ENCODE data around the gene PTCSC3. TPM values are rescaled to one million over a fixed set of nuclear protein-coding genes. Genes with fewer than 3 reads are reported as not detected.

PTCSC3 gene
- total and polyA plus RNA-seq, 2 experiments from 2014 or later, result not detected

DNA sequence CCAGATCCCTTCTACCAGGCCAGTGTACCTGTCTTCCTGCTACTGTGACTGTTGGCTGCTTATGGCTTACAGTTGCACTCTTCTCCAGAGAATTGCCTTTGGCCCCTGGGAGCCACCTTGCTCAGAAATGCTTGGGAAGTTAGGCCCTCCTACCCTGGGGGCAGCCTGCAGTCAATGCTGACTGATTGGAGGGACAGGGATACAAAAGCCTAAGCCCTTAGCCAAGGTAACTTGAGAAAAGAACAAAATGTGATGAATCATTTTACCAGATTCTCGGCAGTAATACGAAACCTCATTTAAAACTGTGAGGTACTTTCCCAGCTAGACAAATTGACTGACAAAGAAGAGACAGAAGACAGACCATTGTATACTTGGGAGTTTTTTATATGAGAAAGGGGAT, 47.3 kb downstream of the PTCSC3 start:
- Mint-ChIP-seq H3K4me3 (no peak overlapping the region), H3K27me3 (ENCODE audit: insufficient read depth, low read depth, poor library complexity) (peaks cover 3% of the 10 kb centered on the region), H3K36me3 (ENCODE audit: low read depth) (peaks cover 4% of the 10 kb centered on the region; the same call in 2 of the 3 replicates), H3K27ac (peak overlapping the region; percentile 85), H3K9me3 (peaks cover 12% of the 10 kb centered on the region), H3K4me1 (peaks cover 10% of the 10 kb centered on the region)
- Histone ChIP-seq H4K20me1 (replicated peaks; ENCODE audit: insufficient read depth) (no peaks in the 10 kb centered on the region), H3K79me2 (replicated peaks; ENCODE audit: insufficient read depth) (no peaks in the 10 kb centered on the region), H3K4me2 (no peak overlapping the region), H3K36me3 (ENCODE audit: insufficient read depth) (no peaks in the 10 kb centered on the region), H3F3A (replicated peaks; ENCODE audit: low read depth) (no peaks in the 10 kb centered on the region), H3K4me3 (no peak overlapping the region), H3K4me1 (ENCODE audit: insufficient read depth) (0 out of 2 replicates have a peak, but pooled peaks cover 6% of the 10 kb centered on the region), H3K27ac (ENCODE audit: low read depth) (peak overlapping the region; percentile 9; the same call in 1 of the 2 replicates), H3K27me3 (ENCODE audit: insufficient read depth) (no peaks in the 10 kb centered on the region), H3K9me2 (ENCODE audit: insufficient read depth) (peaks cover 3% of the 10 kb centered on the region; the same call in 1 of the 2 replicates), H2AFZ (peak overlapping the region; percentile 1; the same call in 1 of the 2 replicates)
- ATAC-seq, result peak; percentile 96
- peak; percentile 68 for DNase-seq (ENCODE audit: low spot score)
- TF ChIP-seq POLR2AphosphoS5 (IDR thresholded peaks at IDR 0.05; ENCODE audit: low read depth) (no peak), ZNF114 (CRISPR knock-in tag; IDR thresholded peaks at IDR 0.05) (no peak), CREB1 (CRISPR knock-in tag; IDR thresholded peaks at IDR 0.05; ENCODE audit: low read depth) (no peak), JUNB (IDR thresholded peaks at IDR 0.05; ENCODE audit: unreplicated experiment) (no peak), NANOG (IDR thresholded peaks at IDR 0.05; ENCODE audit: borderline replicate concordance) (no peak), ZNF331 (CRISPR knock-in tag; IDR thresholded peaks at IDR 0.05; ENCODE audit: low read depth) (no peak), STAT1 (IDR thresholded peaks at IDR 0.05; ENCODE audit: unreplicated experiment) (no peak), EZH2 (IDR thresholded peaks at IDR 0.05; ENCODE audit: low read depth, unreplicated experiment) (no peak)
- TF ChIP-seq, protein P1, sequence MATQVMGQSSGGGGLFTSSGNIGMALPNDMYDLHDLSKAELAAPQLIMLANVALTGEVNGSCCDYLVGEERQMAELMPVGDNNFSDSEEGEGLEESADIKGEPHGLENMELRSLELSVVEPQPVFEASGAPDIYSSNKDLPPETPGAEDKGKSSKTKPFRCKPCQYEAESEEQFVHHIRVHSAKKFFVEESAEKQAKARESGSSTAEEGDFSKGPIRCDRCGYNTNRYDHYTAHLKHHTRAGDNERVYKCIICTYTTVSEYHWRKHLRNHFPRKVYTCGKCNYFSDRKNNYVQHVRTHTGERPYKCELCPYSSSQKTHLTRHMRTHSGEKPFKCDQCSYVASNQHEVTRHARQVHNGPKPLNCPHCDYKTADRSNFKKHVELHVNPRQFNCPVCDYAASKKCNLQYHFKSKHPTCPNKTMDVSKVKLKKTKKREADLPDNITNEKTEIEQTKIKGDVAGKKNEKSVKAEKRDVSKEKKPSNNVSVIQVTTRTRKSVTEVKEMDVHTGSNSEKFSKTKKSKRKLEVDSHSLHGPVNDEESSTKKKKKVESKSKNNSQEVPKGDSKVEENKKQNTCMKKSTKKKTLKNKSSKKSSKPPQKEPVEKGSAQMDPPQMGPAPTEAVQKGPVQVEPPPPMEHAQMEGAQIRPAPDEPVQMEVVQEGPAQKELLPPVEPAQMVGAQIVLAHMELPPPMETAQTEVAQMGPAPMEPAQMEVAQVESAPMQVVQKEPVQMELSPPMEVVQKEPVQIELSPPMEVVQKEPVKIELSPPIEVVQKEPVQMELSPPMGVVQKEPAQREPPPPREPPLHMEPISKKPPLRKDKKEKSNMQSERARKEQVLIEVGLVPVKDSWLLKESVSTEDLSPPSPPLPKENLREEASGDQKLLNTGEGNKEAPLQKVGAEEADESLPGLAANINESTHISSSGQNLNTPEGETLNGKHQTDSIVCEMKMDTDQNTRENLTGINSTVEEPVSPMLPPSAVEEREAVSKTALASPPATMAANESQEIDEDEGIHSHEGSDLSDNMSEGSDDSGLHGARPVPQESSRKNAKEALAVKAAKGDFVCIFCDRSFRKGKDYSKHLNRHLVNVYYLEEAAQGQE (IDR thresholded peaks at IDR 0.05; ENCODE audit: unreplicated experiment), result no peak
- TF ChIP-seq, protein P2, sequence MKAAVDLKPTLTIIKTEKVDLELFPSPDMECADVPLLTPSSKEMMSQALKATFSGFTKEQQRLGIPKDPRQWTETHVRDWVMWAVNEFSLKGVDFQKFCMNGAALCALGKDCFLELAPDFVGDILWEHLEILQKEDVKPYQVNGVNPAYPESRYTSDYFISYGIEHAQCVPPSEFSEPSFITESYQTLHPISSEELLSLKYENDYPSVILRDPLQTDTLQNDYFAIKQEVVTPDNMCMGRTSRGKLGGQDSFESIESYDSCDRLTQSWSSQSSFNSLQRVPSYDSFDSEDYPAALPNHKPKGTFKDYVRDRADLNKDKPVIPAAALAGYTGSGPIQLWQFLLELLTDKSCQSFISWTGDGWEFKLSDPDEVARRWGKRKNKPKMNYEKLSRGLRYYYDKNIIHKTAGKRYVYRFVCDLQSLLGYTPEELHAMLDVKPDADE (IDR thresholded peaks at IDR 0.05), result no peak
- TF ChIP-seq, protein P3, sequence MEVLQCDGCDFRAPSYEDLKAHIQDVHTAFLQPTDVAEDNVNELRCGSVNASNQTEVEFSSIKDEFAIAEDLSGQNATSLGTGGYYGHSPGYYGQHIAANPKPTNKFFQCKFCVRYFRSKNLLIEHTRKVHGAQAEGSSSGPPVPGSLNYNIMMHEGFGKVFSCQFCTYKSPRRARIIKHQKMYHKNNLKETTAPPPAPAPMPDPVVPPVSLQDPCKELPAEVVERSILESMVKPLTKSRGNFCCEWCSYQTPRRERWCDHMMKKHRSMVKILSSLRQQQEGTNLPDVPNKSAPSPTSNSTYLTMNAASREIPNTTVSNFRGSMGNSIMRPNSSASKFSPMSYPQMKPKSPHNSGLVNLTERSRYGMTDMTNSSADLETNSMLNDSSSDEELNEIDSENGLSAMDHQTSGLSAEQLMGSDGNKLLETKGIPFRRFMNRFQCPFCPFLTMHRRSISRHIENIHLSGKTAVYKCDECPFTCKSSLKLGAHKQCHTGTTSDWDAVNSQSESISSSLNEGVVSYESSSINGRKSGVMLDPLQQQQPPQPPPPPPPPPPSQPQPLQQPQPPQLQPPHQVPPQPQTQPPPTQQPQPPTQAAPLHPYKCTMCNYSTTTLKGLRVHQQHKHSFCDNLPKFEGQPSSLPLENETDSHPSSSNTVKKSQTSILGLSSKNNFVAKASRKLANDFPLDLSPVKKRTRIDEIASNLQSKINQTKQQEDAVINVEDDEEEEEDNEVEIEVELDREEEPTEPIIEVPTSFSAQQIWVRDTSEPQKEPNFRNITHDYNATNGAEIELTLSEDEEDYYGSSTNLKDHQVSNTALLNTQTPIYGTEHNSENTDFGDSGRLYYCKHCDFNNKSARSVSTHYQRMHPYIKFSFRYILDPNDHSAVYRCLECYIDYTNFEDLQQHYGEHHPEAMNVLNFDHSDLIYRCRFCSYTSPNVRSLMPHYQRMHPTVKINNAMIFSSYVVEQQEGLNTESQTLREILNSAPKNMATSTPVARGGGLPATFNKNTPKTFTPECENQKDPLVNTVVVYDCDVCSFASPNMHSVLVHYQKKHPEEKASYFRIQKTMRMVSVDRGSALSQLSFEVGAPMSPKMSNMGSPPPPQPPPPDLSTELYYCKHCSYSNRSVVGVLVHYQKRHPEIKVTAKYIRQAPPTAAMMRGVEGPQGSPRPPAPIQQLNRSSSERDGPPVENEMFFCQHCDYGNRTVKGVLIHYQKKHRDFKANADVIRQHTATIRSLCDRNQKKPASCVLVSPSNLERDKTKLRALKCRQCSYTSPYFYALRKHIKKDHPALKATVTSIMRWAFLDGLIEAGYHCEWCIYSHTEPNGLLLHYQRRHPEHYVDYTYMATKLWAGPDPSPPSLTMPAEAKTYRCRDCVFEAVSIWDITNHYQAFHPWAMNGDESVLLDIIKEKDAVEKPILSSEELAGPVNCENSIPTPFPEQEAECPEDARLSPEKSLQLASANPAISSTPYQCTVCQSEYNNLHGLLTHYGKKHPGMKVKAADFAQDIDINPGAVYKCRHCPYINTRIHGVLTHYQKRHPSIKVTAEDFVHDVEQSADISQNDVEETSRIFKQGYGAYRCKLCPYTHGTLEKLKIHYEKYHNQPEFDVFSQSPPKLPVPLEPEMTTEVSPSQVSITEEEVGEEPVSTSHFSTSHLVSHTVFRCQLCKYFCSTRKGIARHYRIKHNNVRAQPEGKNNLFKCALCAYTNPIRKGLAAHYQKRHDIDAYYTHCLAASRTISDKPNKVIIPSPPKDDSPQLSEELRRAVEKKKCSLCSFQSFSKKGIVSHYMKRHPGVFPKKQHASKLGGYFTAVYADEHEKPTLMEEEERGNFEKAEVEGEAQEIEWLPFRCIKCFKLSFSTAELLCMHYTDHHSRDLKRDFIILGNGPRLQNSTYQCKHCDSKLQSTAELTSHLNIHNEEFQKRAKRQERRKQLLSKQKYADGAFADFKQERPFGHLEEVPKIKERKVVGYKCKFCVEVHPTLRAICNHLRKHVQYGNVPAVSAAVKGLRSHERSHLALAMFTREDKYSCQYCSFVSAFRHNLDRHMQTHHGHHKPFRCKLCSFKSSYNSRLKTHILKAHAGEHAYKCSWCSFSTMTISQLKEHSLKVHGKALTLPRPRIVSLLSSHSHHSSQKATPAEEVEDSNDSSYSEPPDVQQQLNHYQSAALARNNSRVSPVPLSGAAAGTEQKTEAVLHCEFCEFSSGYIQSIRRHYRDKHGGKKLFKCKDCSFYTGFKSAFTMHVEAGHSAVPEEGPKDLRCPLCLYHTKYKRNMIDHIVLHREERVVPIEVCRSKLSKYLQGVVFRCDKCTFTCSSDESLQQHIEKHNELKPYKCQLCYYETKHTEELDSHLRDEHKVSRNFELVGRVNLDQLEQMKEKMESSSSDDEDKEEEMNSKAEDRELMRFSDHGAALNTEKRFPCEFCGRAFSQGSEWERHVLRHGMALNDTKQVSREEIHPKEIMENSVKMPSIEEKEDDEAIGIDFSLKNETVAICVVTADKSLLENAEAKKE (CRISPR knock-in tag; IDR thresholded peaks at IDR 0.05), result no peak
